GM23338 (cell line): ENCODE results near the gene NANS. TPM values are rescaled to one million over a fixed set of nuclear protein-coding genes. Genes with fewer than 3 reads are reported as not detected.
A peak's percentile ranks its signal among the peaks of the same experiment; 100 is the strongest.

ENCODE experiments used
- ATAC-seq: fragments of 200-7000 bp; cut with Tn5 transposase; 3 replicates; pipeline ENCODE4 v1.9.1; 2020
- DNase-seq: peaks from one replicate; pipeline ENCODE4 v3.0.0-alpha.2; 2015; ENCODE audit warnings: low spot score
- H2AFZ ChIP-seq: fragments of 200-600 bp; sonication (generic); 2 replicates; pipeline ENCODE4 v1.8.0; 2016; ENCODE audit warnings: antibody characterized with exemption, mild to moderate bottlenecking, moderate library complexity
- H3F3A ChIP-seq: fragments of 200-600 bp; sonication (generic); replicated peaks from 2 replicates; pipeline ENCODE4 v1.8.0; 2017; ENCODE audit warnings: antibody characterized with exemption, mixed run types, low read depth
- H3K27ac ChIP-seq: fragments of 200-600 bp; sonication (generic); 2 replicates; pipeline ENCODE4 v1.6.1; 2016; ENCODE audit warnings: low read depth
- H3K27me3 ChIP-seq: fragments of 200-600 bp; sonication (generic); 2 replicates; pipeline ENCODE4 v1.8.0; 2016; ENCODE audit warnings: mild to moderate bottlenecking, mixed run types, moderate library complexity; ENCODE audit not compliant: insufficient read depth
- H3K36me3 ChIP-seq: fragments of 200-600 bp; sonication (generic); 2 replicates; pipeline ENCODE4 v1.8.0; 2016; ENCODE audit warnings: mild to moderate bottlenecking; ENCODE audit not compliant: insufficient read depth
- H3K4me1 ChIP-seq: fragments of 200-600 bp; sonication (generic); 2 replicates; pipeline ENCODE4 v1.8.0; 2016; ENCODE audit warnings: mild to moderate bottlenecking, moderate library complexity; ENCODE audit not compliant: insufficient read depth
- H3K4me2 ChIP-seq: fragments of 200-600 bp; sonication (generic); 2 replicates; pipeline ENCODE4 v1.7.1; 2017; ENCODE audit warnings: mixed run types
- H3K4me3 ChIP-seq: fragments of 200-600 bp; sonication (generic); 2 replicates; pipeline ENCODE4 v1.6.1; 2016; ENCODE audit warnings: mixed run types
- H3K79me2 ChIP-seq: fragments of 200-600 bp; sonication (generic); replicated peaks from 2 replicates; pipeline ENCODE4 v1.8.0; 2017; ENCODE audit warnings: mild to moderate bottlenecking; ENCODE audit not compliant: insufficient read depth
- H3K9me2 ChIP-seq: fragments of 200-600 bp; sonication (generic); 2 replicates; pipeline ENCODE4 v1.8.0; 2017; ENCODE audit not compliant: insufficient read depth
- H4K20me1 ChIP-seq: fragments of 200-600 bp; sonication (generic); replicated peaks from 2 replicates; pipeline ENCODE4 v1.8.0; 2017; ENCODE audit warnings: mild to moderate bottlenecking; ENCODE audit not compliant: insufficient read depth
- H3K27ac Mint-ChIP-seq: 2 replicates; pipeline ENCODE4 v1.8.0; 2020; ENCODE audit warnings: inconsistent platforms, mild to moderate bottlenecking, moderate library complexity, mixed read lengths
- H3K27me3 Mint-ChIP-seq: 3 replicates; pipeline ENCODE4 v1.8.0; 2022; ENCODE audit warnings: low read depth, mild to moderate bottlenecking, moderate library complexity, mixed read lengths, inconsistent platforms; ENCODE audit not compliant: insufficient read depth, poor library complexity
- H3K36me3 Mint-ChIP-seq: 3 replicates; pipeline ENCODE4 v1.8.0; 2021; ENCODE audit warnings: low read depth, mild to moderate bottlenecking, inconsistent platforms, moderate library complexity, mixed read lengths
- H3K4me1 Mint-ChIP-seq: 3 replicates; pipeline ENCODE4 v1.8.0; 2020; ENCODE audit warnings: mild to moderate bottlenecking, inconsistent platforms, mixed read lengths
- H3K4me3 Mint-ChIP-seq: 3 replicates; pipeline ENCODE4 v1.8.0; 2021; ENCODE audit warnings: moderate library complexity, mild to moderate bottlenecking, inconsistent platforms, mixed read lengths
- H3K9me3 Mint-ChIP-seq: 3 replicates; pipeline ENCODE4 v1.8.0; 2020; ENCODE audit warnings: moderate library complexity, mild to moderate bottlenecking, inconsistent platforms, mixed read lengths
- CTCF ChIP-seq, 2 experiments: fragments of 200-600 bp in 1 of 2; sonication (generic) in 1 of 2; conservative IDR thresholded peaks; 2 replicates each; pipeline versions ENCODE4 v1.5.1 to v1.6.1; 2016 to 2017; ENCODE audit warnings: antibody characterized with exemption in 2 of 2, low read depth in 2 of 2, mild to moderate bottlenecking in 2 of 2, moderate library complexity in 1 of 2
- EZH2phosphoT487 ChIP-seq: fragments of 200-600 bp; sonication (generic); IDR thresholded peaks from one replicate; pipeline ENCODE4 v1.8.1; 2018; ENCODE audit warnings: antibody characterized with exemption; ENCODE audit not compliant: unreplicated experiment
- ZNF114 ChIP-seq: fragments of 250-450 bp; sonication (Bioruptor Pico); IDR thresholded peaks from 2 replicates; pipeline ENCODE4 v1.5.0; 2020; ENCODE audit warnings: mild to moderate bottlenecking, moderate library complexity
- polyA plus RNA-seq: library from polyadenylated mRNA; unstranded; fragments of >200 nt; fragmentation: Nextera tagmentation; extraction: Ambion mirVana; gene quantifications from 2 replicates; pipeline ENCODE4 v1.2.1, GENCODE V29; 2016
- total RNA-seq: library from RNA; depleted of rRNA; stranded (reverse); fragments of >200 nt; shearing (Covaris generic); gene quantifications from 2 replicates; pipeline ENCODE4 v1.2.3, GENCODE V29; 2014
- TF ChIP-seq, protein P1 (sequence below): fragments of 250-450 bp; sonication (Bioruptor Pico); IDR thresholded peaks from 2 replicates; pipeline ENCODE4 v1.5.0; 2020; ENCODE audit warnings: mild to moderate bottlenecking, moderate library complexity
- TF ChIP-seq, protein P2 (sequence below): IDR thresholded peaks from one replicate; pipeline ENCODE4 v1.6.1; 2018; ENCODE audit warnings: antibody characterized with exemption; ENCODE audit not compliant: unreplicated experiment

NANS gene
- total and polyA plus RNA-seq, 2 experiments from 2014 or later: 67.3 to 77.4 TPM

DNA sequence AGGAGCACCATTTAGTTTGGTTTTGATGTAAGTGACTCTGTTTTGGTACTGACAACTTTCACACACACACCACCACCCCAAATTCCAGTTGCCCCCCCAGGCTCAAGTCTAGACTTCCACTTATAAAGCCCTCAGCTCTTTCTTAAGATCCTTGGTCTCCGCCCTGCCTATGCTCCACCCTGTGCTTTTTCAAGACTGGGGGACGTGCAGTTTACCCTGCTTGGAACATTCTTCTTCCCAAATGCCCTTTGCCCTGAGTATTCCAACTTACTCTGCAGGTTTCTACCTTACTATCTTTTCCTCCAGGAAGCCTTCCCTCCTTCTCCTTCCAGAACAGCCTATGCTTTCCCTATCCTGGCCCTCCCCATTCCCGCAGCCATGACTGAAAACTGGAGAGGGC lies 63.9 kb downstream of the NANS start (continued):
- TF ChIP-seq, protein P1, sequence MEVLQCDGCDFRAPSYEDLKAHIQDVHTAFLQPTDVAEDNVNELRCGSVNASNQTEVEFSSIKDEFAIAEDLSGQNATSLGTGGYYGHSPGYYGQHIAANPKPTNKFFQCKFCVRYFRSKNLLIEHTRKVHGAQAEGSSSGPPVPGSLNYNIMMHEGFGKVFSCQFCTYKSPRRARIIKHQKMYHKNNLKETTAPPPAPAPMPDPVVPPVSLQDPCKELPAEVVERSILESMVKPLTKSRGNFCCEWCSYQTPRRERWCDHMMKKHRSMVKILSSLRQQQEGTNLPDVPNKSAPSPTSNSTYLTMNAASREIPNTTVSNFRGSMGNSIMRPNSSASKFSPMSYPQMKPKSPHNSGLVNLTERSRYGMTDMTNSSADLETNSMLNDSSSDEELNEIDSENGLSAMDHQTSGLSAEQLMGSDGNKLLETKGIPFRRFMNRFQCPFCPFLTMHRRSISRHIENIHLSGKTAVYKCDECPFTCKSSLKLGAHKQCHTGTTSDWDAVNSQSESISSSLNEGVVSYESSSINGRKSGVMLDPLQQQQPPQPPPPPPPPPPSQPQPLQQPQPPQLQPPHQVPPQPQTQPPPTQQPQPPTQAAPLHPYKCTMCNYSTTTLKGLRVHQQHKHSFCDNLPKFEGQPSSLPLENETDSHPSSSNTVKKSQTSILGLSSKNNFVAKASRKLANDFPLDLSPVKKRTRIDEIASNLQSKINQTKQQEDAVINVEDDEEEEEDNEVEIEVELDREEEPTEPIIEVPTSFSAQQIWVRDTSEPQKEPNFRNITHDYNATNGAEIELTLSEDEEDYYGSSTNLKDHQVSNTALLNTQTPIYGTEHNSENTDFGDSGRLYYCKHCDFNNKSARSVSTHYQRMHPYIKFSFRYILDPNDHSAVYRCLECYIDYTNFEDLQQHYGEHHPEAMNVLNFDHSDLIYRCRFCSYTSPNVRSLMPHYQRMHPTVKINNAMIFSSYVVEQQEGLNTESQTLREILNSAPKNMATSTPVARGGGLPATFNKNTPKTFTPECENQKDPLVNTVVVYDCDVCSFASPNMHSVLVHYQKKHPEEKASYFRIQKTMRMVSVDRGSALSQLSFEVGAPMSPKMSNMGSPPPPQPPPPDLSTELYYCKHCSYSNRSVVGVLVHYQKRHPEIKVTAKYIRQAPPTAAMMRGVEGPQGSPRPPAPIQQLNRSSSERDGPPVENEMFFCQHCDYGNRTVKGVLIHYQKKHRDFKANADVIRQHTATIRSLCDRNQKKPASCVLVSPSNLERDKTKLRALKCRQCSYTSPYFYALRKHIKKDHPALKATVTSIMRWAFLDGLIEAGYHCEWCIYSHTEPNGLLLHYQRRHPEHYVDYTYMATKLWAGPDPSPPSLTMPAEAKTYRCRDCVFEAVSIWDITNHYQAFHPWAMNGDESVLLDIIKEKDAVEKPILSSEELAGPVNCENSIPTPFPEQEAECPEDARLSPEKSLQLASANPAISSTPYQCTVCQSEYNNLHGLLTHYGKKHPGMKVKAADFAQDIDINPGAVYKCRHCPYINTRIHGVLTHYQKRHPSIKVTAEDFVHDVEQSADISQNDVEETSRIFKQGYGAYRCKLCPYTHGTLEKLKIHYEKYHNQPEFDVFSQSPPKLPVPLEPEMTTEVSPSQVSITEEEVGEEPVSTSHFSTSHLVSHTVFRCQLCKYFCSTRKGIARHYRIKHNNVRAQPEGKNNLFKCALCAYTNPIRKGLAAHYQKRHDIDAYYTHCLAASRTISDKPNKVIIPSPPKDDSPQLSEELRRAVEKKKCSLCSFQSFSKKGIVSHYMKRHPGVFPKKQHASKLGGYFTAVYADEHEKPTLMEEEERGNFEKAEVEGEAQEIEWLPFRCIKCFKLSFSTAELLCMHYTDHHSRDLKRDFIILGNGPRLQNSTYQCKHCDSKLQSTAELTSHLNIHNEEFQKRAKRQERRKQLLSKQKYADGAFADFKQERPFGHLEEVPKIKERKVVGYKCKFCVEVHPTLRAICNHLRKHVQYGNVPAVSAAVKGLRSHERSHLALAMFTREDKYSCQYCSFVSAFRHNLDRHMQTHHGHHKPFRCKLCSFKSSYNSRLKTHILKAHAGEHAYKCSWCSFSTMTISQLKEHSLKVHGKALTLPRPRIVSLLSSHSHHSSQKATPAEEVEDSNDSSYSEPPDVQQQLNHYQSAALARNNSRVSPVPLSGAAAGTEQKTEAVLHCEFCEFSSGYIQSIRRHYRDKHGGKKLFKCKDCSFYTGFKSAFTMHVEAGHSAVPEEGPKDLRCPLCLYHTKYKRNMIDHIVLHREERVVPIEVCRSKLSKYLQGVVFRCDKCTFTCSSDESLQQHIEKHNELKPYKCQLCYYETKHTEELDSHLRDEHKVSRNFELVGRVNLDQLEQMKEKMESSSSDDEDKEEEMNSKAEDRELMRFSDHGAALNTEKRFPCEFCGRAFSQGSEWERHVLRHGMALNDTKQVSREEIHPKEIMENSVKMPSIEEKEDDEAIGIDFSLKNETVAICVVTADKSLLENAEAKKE (CRISPR knock-in tag): no peak
- TF ChIP-seq, protein P2, sequence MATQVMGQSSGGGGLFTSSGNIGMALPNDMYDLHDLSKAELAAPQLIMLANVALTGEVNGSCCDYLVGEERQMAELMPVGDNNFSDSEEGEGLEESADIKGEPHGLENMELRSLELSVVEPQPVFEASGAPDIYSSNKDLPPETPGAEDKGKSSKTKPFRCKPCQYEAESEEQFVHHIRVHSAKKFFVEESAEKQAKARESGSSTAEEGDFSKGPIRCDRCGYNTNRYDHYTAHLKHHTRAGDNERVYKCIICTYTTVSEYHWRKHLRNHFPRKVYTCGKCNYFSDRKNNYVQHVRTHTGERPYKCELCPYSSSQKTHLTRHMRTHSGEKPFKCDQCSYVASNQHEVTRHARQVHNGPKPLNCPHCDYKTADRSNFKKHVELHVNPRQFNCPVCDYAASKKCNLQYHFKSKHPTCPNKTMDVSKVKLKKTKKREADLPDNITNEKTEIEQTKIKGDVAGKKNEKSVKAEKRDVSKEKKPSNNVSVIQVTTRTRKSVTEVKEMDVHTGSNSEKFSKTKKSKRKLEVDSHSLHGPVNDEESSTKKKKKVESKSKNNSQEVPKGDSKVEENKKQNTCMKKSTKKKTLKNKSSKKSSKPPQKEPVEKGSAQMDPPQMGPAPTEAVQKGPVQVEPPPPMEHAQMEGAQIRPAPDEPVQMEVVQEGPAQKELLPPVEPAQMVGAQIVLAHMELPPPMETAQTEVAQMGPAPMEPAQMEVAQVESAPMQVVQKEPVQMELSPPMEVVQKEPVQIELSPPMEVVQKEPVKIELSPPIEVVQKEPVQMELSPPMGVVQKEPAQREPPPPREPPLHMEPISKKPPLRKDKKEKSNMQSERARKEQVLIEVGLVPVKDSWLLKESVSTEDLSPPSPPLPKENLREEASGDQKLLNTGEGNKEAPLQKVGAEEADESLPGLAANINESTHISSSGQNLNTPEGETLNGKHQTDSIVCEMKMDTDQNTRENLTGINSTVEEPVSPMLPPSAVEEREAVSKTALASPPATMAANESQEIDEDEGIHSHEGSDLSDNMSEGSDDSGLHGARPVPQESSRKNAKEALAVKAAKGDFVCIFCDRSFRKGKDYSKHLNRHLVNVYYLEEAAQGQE: no peak
- no peak for TF ChIP-seq EZH2phosphoT487

DNA sequence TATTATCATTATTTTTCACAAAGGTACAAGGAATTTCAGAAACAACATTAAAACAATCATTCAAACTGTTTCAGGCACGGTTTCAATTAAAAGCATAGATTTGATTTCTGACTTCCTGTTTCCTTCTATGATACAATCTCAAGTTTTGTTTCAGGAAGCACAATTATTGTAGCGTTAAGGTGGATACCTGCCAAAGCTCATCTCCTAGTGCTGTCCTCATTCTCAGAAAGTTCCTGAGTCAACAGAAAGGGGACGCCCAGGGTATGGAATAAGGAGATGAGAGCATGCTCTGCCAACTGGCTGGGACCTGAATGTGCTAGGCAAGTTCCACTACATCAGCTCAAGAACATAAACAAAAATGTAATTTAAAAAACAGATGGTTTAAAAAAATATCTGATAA lies 64.5 kb downstream of the NANS start:
- Histone ChIP-seq H2AFZ (no peak overlapping the region), H3K4me1 (no peaks in the 10 kb centered on the region; the same call in 1 of the 2 replicates), H3K4me3 (no peak overlapping the region), H3K36me3 (0 out of 2 replicates have a peak, but pooled peaks cover 4% of the 10 kb centered on the region), H3K4me2 (no peak overlapping the region), H3K27ac (no peak overlapping the region), H4K20me1 (no peaks in the 10 kb centered on the region; the same call in 1 of the 2 replicates), H3F3A (peaks cover 6% of the 10 kb centered on the region; the same call in 1 of the 2 replicates), H3K27me3 (no peaks in the 10 kb centered on the region), H3K79me2 (no peaks in the 10 kb centered on the region), H3K9me2 (no peaks in the 10 kb centered on the region)
- Mint-ChIP-seq H3K9me3 (peaks cover 2% of the 10 kb centered on the region; the same call in 1 of the 3 replicates), H3K4me3 (no peak overlapping the region), H3K4me1 (peaks cover 8% of the 10 kb centered on the region), H3K27me3 (peaks cover 17% of the 10 kb centered on the region), H3K36me3 (peaks cover 9% of the 10 kb centered on the region), H3K27ac (no peak overlapping the region)
- DNase-seq (no peak), ATAC-seq (no peak)
- TF ChIP-seq ZNF114 (CRISPR knock-in tag): no peak
- TF ChIP-seq EZH2phosphoT487: no peak
- 0 out of 4 replicates have a peak, but pooled peaks of 1 of the 2 experiments have one; percentile 18 for TF ChIP-seq CTCF (conservative IDR thresholded peaks at IDR 0.05; ENCODE audit: low read depth in 2 of 2)
- TF ChIP-seq, protein P2: no peak
